ENCODE measurements around the gene UQCR11. TPM values are rescaled to one million over a fixed set of nuclear protein-coding genes. Genes with fewer than 3 reads are reported as not detected.

The UQCR11 gene
- total RNA-seq, 4 donors from 2014 or later = 78.2 to 102 (median 92.4) TPM

DNA sequence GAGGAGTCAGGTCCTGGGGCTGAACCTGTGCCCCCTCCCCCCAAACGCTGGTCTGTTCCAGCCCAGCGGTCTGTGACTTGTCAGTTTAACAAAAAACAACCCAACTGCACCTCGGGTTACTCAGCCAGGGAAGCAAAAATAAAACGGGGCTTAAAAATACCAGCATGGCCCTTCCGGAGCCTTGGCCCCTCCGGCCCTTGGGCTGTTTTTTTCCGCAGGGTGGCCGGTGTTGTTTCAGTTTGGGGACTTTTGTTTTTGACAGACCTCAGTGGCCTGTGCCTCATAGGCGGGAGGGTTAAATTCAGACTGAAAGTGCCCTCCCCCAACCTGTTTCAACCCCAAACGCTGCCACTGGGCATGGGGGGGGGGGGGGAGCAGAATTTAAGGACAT, 43.2 kb upstream of the UQCR11 start:
- no peaks in the 10 kb centered on the region for H3K27me3 ChIP-seq
- H3K27ac ChIP-seq = no peak overlapping the region
- peaks cover 0 to 26% (median 14%) of the 10 kb centered on the region in 3 donors for H3K4me1 ChIP-seq
- H3K4me3 ChIP-seq = no peak overlapping the region
- no peak for TF ChIP-seq EP300 (IDR thresholded peaks at IDR 0.05)
- no peak for TF ChIP-seq POLR2A (IDR thresholded peaks at IDR 0.05)
- TF ChIP-seq, protein P1, sequence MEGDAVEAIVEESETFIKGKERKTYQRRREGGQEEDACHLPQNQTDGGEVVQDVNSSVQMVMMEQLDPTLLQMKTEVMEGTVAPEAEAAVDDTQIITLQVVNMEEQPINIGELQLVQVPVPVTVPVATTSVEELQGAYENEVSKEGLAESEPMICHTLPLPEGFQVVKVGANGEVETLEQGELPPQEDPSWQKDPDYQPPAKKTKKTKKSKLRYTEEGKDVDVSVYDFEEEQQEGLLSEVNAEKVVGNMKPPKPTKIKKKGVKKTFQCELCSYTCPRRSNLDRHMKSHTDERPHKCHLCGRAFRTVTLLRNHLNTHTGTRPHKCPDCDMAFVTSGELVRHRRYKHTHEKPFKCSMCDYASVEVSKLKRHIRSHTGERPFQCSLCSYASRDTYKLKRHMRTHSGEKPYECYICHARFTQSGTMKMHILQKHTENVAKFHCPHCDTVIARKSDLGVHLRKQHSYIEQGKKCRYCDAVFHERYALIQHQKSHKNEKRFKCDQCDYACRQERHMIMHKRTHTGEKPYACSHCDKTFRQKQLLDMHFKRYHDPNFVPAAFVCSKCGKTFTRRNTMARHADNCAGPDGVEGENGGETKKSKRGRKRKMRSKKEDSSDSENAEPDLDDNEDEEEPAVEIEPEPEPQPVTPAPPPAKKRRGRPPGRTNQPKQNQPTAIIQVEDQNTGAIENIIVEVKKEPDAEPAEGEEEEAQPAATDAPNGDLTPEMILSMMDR (IDR thresholded peaks at IDR 0.05) = no peak
- no peak for TF ChIP-seq POLR2AphosphoS5 (IDR thresholded peaks at IDR 0.05)
- ATAC-seq = no peak
- peaks cover 0 to 62% of the 10 kb centered on the region in 2 donors for H3K36me3 ChIP-seq
- no peaks in the 10 kb centered on the region for H3K9me3 ChIP-seq
- 50% methylated on average over 2 of the region's 10 CpGs; no CpG with 5 or more reads in 1 of the 2 donors for WGBS, 2 donors (ENCODE audit: low coverage in 1 of 2)

DNA sequence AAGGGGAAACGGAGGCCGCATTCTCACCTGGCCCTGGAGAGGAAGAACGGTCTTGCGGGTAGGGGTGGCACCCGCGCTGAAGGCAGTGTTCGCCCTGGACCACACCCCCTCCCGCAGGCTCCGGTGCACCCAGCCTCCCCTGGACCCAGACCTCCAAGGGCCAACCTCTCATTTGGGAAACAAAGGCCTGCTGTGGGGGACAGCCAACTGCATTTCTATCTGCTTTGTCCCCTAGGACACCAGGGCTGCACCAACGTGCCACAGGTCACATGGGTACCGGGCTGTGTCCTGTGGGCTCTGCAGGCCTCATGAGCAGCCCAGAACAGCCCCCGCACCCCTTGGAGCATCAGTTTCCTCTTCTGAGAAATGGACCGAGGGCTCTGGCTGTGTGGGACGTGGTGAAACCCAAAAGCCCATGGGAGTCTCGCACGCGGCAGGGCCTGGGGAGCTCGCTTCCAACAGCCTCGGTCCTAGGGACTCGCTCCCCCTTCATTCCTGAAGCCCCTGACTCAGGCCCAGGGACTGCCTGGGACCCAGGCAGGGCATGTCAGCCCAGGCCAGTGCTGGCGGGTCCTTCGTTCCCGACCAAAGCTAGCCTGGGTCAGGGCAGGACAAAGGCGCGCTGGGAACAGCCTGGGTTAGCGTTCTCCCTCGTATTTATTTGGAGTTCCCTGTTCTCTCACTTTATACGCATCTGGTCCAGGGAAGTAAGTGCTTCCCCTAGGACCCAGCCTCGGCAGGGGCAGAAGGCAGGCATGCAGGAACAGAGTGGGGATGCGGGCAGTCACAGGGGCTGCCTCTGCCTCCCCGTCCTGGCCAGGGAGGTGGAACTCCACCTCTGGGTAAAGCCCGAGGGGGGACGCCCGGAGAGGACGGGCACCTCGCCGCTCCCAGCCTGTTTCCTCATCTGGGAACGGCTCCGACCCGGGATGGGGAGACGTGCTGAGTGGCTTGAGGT, 42.5 kb upstream of the UQCR11 start:
- peaks cover 0 to 22% (median 14%) of the 10 kb centered on the region in 3 donors for H3K4me1 ChIP-seq
- peaks cover 0 to 67% of the 10 kb centered on the region in 2 donors for H3K36me3 ChIP-seq
- H3K27me3 ChIP-seq = no peaks in the 10 kb centered on the region
- no peaks in the 10 kb centered on the region for H3K9me3 ChIP-seq
- H3K27ac ChIP-seq = no peak overlapping the region
- WGBS, 2 donors (ENCODE audit: low coverage in 1 of 2) = 80 to 100% methylated on average over 1 to 2 of the region's 41 CpGs
- no peak for ATAC-seq
- H3K4me3 ChIP-seq = no peak overlapping the region
- TF ChIP-seq POLR2A (IDR thresholded peaks at IDR 0.05) (no peak), EP300 (IDR thresholded peaks at IDR 0.05) (no peak)
- TF ChIP-seq, protein P1 (IDR thresholded peaks at IDR 0.05) = no peak

DNA sequence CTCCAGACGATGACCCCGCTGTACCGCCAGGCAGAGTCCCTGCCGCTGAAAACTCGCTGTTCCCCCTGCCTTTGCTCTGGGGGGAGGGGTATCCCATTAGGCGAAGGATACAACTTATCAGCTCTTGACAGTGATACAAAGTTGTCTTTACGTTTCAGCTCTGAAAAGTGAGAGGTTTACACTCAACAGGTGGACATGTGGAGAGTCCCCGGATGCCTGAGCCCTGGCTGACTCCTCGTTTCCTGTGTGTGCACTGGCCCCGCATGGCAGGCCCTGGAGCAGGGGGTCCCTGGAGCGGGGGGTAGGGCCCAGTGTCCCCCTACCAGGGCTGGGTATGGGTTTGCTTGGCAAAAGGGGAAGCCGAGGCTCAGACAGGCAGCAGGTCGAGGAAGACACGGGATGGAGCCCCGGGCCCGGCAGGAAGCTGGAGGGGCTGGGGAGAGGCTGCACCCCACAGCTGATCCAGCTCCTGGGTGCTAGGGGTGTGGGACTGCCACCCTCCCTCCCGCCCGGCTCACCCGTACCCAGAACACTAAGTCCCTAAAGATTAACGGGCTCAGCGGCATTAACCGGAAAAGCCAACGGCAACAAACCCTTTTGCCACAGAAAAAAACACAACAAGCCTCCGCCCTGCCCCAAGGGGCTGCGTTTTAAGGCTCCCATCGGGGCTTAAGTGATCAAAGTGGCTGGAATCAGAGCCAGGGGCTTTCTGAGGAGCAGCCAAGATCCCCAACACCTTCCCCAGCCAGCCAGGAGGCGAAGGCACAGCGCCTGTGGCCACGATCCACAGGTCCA, 41.6 kb upstream of the UQCR11 start:
- peaks cover 0 to 76% of the 10 kb centered on the region in 2 donors for H3K36me3 ChIP-seq
- 5% methylated on average over 3 of the region's 29 CpGs; no CpG with 5 or more reads in 1 of the 2 donors for WGBS, 2 donors (ENCODE audit: low coverage in 1 of 2)
- no peaks in the 10 kb centered on the region for H3K27me3 ChIP-seq
- peaks cover 0 to 22% (median 14%) of the 10 kb centered on the region in 3 donors for H3K4me1 ChIP-seq
- TF ChIP-seq, protein P1 (IDR thresholded peaks at IDR 0.05) = no peak
- TF ChIP-seq POLR2AphosphoS5 (IDR thresholded peaks at IDR 0.05) = no peak
- no peak for TF ChIP-seq EP300 (IDR thresholded peaks at IDR 0.05)
- TF ChIP-seq POLR2A (IDR thresholded peaks at IDR 0.05) = no peak
- no peak overlapping the region for H3K27ac ChIP-seq
- no peak overlapping the region for H3K4me3 ChIP-seq
- no peaks in the 10 kb centered on the region for H3K9me3 ChIP-seq
- ATAC-seq = no peak

DNA sequence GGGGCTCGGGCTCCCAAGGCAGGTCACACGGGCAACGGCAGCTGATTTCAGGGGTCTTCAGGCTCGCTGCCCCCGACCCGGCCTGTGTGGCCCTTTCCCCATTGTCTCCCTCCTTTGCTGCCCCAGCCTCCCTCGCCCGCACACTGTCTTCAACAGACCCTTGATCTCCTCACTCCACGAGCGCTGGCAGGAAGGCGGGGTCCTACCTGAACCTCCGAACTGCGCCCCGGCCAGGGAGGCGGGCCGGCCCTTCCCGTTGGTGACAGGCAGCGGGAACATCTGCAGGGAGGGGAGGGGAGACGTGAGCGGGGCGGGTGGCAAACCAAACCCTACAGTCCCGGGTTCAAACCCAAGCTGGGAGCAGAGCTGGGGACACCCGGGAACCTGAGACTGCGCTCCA, 40.9 kb upstream of the UQCR11 start:
- ATAC-seq = no peak
- Histone ChIP-seq H3K36me3 (peaks cover 0 to 83% of the 10 kb centered on the region in 2 donors), H3K27ac (no peak overlapping the region), H3K27me3 (no peaks in the 10 kb centered on the region), H3K9me3 (no peaks in the 10 kb centered on the region), H3K4me1 (peaks cover 0 to 15% (median 12%) of the 10 kb centered on the region in 3 donors), H3K4me3 (no peak overlapping the region)
- 60 to 90% methylated on average over 2 of the region's 24 CpGs for WGBS, 2 donors (ENCODE audit: low coverage in 1 of 2)
- TF ChIP-seq, protein P1 (IDR thresholded peaks at IDR 0.05) = no peak
- TF ChIP-seq EP300 (IDR thresholded peaks at IDR 0.05) = no peak
- no peak for TF ChIP-seq POLR2A (IDR thresholded peaks at IDR 0.05)
- no peak for TF ChIP-seq POLR2AphosphoS5 (IDR thresholded peaks at IDR 0.05)

Measured in gastroesophageal sphincter (tissue), 4 donors.